ENCODE measurements around the gene CLCN6. TPM values are rescaled to one million over a fixed set of nuclear protein-coding genes. Genes with fewer than 3 reads are reported as not detected.

The CLCN6 gene
- polyA plus RNA-seq, 2 of the 4 experiments (the other 2 are of a cell fraction): 5.7 to 9.0 TPM

DNA sequence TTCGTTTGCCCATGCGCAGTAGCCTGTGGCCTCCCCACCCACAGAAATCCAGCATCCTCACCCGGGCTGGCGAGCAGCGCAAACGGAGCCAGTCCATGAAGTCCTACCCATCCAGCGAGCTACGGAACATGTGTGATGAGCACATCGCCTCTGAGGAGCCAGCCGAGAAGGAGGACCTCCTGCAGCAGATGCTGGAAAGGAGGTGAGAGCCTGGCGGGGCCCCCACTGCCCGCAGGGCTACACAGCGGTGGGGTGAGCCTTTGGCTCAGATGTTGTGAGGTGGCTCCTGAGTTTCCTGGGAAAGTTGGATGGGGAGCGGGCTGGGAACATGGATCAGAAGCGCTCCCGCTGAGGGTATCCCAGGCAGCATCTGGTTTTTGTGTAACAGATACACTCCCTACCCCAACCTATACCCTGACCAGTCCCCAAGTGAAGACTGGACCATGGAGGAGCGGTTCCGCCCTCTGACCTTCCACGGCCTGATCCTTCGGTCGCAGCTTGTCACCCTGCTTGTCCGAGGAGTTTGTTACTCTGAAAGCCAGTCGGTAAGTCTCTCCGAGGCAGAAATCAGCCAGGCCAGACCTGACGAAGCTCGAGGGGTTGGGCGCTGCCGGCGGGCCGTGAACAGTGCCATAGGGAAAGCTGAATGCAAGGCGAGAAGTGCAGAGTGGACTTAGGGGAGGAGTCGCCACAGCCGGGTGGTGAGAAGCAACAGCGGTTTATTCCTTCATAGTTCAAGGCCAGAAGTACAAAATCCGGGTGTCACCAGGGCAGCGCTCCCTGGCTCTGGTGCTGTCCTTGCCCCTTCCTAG, 31.2 kb downstream of the CLCN6 start:
- CTCF ChIA-PET: interaction anchor here (0.7 to 5.6 kb wide), 19 partner anchors 9 to 311 kb away, joined by 3 to 48 read pairs (median 5); partner anchors contain the start of gene NPPA
- POLR2A ChIA-PET: interaction anchor here (1.3 to 2.2 kb wide), 2 partner anchors 71 to 73 kb away, joined by 5 to 10 read pairs; no protein-coding TSS in a partner anchor
- TF ChIP-seq RFX5 (IDR thresholded peaks at IDR 0.05) (no peak), SREBF2 (IDR thresholded peaks at IDR 0.05) (no peak), NFE2L2 (conservative IDR thresholded peaks at IDR 0.05; ENCODE audit: low read length) (no peak), KDM1A (IDR thresholded peaks at IDR 0.05; ENCODE audit: low read depth) (no peak), CBX2 (IDR thresholded peaks at IDR 0.05; ENCODE audit: borderline replicate concordance, low read depth) (no peak), TFCP2L1 (CRISPR knock-in tag; IDR thresholded peaks at IDR 0.05) (no peak), NR3C1 (IDR thresholded peaks at IDR 0.05) (no peak)
- TF ChIP-seq, protein P1, sequence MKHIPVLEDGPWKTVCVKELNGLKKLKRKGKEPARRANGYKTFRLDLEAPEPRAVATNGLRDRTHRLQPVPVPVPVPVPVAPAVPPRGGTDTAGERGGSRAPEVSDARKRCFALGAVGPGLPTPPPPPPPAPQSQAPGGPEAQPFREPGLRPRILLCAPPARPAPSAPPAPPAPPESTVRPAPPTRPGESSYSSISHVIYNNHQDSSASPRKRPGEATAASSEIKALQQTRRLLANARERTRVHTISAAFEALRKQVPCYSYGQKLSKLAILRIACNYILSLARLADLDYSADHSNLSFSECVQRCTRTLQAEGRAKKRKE (CRISPR knock-in tag; IDR thresholded peaks at IDR 0.05; ENCODE audit: low read depth): no peak
- TF ChIP-seq, protein P2, sequence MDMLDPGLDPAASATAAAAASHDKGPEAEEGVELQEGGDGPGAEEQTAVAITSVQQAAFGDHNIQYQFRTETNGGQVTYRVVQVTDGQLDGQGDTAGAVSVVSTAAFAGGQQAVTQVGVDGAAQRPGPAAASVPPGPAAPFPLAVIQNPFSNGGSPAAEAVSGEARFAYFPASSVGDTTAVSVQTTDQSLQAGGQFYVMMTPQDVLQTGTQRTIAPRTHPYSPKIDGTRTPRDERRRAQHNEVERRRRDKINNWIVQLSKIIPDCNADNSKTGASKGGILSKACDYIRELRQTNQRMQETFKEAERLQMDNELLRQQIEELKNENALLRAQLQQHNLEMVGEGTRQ (IDR thresholded peaks at IDR 0.05): no peak

DNA sequence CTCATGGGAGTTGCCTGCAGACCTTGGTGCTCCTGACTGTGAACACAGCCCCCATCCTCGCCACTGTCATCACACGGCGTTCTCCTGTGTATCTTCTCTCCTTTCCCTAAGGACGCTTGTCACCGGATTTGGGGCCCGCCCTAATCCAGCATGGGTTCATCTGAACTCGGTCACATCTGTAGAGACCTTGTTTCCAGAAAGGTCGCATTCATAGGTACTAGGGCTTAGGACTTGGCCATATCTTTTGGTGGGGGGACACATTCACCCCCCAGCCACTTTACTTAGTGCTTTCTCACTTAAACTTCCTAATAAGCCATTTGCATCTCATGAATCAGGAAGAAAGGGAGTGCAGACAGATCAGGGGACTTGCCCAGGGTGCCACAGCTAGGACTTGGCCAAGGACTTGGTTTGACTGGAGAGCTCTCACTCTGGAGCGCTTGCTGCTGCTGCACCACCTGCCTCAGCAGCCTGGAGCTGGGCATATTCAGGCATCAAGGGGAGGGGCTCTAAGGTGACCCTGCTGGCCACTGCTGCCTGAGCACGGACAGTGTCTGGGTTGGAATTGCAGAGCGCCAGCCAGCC, 31.9 kb downstream of the CLCN6 start:
- no peaks in the 10 kb centered on the region for H3K9me3 ChIP-seq
- H3K4me3 ChIP-seq: no peak overlapping the region
- no peak for FAIRE-seq
- TF ChIP-seq, protein P3, sequence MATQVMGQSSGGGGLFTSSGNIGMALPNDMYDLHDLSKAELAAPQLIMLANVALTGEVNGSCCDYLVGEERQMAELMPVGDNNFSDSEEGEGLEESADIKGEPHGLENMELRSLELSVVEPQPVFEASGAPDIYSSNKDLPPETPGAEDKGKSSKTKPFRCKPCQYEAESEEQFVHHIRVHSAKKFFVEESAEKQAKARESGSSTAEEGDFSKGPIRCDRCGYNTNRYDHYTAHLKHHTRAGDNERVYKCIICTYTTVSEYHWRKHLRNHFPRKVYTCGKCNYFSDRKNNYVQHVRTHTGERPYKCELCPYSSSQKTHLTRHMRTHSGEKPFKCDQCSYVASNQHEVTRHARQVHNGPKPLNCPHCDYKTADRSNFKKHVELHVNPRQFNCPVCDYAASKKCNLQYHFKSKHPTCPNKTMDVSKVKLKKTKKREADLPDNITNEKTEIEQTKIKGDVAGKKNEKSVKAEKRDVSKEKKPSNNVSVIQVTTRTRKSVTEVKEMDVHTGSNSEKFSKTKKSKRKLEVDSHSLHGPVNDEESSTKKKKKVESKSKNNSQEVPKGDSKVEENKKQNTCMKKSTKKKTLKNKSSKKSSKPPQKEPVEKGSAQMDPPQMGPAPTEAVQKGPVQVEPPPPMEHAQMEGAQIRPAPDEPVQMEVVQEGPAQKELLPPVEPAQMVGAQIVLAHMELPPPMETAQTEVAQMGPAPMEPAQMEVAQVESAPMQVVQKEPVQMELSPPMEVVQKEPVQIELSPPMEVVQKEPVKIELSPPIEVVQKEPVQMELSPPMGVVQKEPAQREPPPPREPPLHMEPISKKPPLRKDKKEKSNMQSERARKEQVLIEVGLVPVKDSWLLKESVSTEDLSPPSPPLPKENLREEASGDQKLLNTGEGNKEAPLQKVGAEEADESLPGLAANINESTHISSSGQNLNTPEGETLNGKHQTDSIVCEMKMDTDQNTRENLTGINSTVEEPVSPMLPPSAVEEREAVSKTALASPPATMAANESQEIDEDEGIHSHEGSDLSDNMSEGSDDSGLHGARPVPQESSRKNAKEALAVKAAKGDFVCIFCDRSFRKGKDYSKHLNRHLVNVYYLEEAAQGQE (IDR thresholded peaks at IDR 0.05): no peak
- TF ChIP-seq GATA3 (IDR thresholded peaks at IDR 0.05; ENCODE audit: borderline replicate concordance): no peak
- no peak for TF ChIP-seq HDAC2 (IDR thresholded peaks at IDR 0.05)
- TF ChIP-seq ZNF302 (CRISPR knock-in tag; IDR thresholded peaks at IDR 0.05): no peak
- TF ChIP-seq HEYL (CRISPR knock-in tag; IDR thresholded peaks at IDR 0.05): no peak
- TF ChIP-seq, protein P4, sequence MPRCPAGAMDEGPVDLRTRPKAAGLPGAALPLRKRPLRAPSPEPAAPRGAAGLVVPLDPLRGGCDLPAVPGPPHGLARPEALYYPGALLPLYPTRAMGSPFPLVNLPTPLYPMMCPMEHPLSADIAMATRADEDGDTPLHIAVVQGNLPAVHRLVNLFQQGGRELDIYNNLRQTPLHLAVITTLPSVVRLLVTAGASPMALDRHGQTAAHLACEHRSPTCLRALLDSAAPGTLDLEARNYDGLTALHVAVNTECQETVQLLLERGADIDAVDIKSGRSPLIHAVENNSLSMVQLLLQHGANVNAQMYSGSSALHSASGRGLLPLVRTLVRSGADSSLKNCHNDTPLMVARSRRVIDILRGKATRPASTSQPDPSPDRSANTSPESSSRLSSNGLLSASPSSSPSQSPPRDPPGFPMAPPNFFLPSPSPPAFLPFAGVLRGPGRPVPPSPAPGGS (IDR thresholded peaks at IDR 0.05): no peak
- TF ChIP-seq PHF8 (IDR thresholded peaks at IDR 0.05; ENCODE audit: borderline replicate concordance, low read depth): no peak
- TF ChIP-seq CBX2 (IDR thresholded peaks at IDR 0.05; ENCODE audit: borderline replicate concordance, low read depth): no peak
- no peak for TF ChIP-seq POLR2AphosphoS2 (conservative IDR thresholded peaks at IDR 0.05; ENCODE audit: low read length)
- no peak for TF ChIP-seq ZFP36 (IDR thresholded peaks at IDR 0.05; ENCODE audit: borderline replicate concordance, partially characterized antibody)
- no peak for TF ChIP-seq ESRRA (IDR thresholded peaks at IDR 0.05; ENCODE audit: borderline replicate concordance, low read length)
- TF ChIP-seq CBX8 (IDR thresholded peaks at IDR 0.05): no peak
- peak; percentile 42 to 51; a peak in 4 of 6 replicates for ATAC-seq
- 90% methylated on average over 9 of the region's 11 CpGs for WGBS (ENCODE audit: missing lambda C conversion rate)
- ChIA-PET POLR2A (interaction anchor here (1.0 to 2.2 kb wide), 4 partner anchors 70 to 72 kb away, joined by 5 to 16 read pairs (median 8); no protein-coding TSS in a partner anchor), CTCF (interaction anchor here (0.6 to 5.6 kb wide), 35 partner anchors 10 to 584 kb away, joined by 3 to 48 read pairs (median 5); partner anchors contain the start of genes CLCN6, MFN2, MTHFR and NPPA)
- no peak for DNase-seq (ENCODE audit: low read depth in 1 of 2, low spot score in 1 of 2)
- H3K27ac ChIP-seq: no peak overlapping the region
- H3K4me1 ChIP-seq: no peaks in the 10 kb centered on the region
- no peak overlapping the region for H3K4me2 ChIP-seq

More for the DNA sequence above, 31.2 kb downstream of the CLCN6 start:
- no peak overlapping the region for H3K4me3 ChIP-seq
- H3K9me3 ChIP-seq: no peaks in the 10 kb centered on the region
- DNase-seq (ENCODE audit: low read depth in 1 of 2, low spot score in 1 of 2): no peak
- no peaks in the 10 kb centered on the region for H3K4me1 ChIP-seq
- no peak overlapping the region for H3K4me2 ChIP-seq
- FAIRE-seq: no peak
- 83% methylated on average over 24 of the region's 36 CpGs for WGBS (ENCODE audit: missing lambda C conversion rate)
- H3K27ac ChIP-seq: no peak overlapping the region
- ATAC-seq: 0 out of 6 replicates have a peak, but pooled peaks of 1 of the 2 experiments have one; percentile 27

Data from A549 (cell line).